Coronary artery (tissue), 2 donors: ENCODE measurements around the gene NAA20.

Experiments
- DNase-seq: peaks from one replicate; pipeline ENCODE4 v3.0.0-alpha.2; 2017; ENCODE audit warnings: low spot score
- H3K27ac ChIP-seq, 2 donors: fragments of 200-600 bp; sonication (generic); one replicate each; pipeline ENCODE4 v1.5.1; 2016 to 2019
- H3K4me3 ChIP-seq: fragments of 200-600 bp; sonication (generic); 2 replicates; pipeline ENCODE4 v1.5.1; 2016; ENCODE audit warnings: mild to moderate bottlenecking, moderate library complexity
- CTCF ChIP-seq: fragments of 200-600 bp; sonication (generic); IDR thresholded peaks from one replicate; pipeline ENCODE4 v1.5.1; 2019; ENCODE audit warnings: antibody characterized with exemption

NAA20 gene

GRCh38 chr20:20005342-20005741 is 11.8 kb upstream of the NAA20 start:
- Histone ChIP-seq H3K27ac (peak overlapping the region in 1 of 2 donors; percentile 4), H3K4me3 (no peak overlapping the region)
- DNase-seq = no peak
- TF ChIP-seq CTCF = no peak

- no peak overlapping the region for H3K4me3 ChIP-seq
- no peak overlapping the region for H3K27ac ChIP-seq
- DNase-seq = no peak
- TF ChIP-seq CTCF = no peak
These were observed 7.3 kb upstream of the NAA20 start for GRCh38 chr20:20009784-20010253.

GRCh38 chr20:20010639-20011500 is 6.3 kb upstream of the NAA20 start:
- Histone ChIP-seq H3K4me3 (peak overlapping the region; percentile 39), H3K27ac (peak overlapping the region; percentile 64 to 68)
- no peak for DNase-seq
- TF ChIP-seq CTCF = no peak

DNA sequence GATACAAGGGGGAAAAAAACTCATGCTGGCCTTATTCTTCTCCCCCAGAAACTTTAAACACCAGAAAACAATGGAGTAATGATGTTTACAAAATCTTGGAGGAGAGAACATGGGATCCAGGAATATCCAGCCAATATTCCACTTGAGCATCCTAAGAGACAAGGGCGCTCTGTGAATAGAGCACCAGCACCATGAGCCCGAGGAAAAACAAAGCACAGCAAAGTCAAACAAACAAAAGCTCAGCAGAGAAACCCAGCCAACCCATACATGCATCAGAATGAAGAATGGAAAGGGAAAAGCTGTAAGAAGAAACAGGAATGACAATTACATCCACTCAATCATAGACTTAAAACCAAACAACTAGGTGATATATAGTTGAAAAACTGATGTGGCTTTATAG is 4.6 kb upstream of the NAA20 start:
- Histone ChIP-seq H3K27ac (no peak overlapping the region), H3K4me3 (no peak overlapping the region)
- DNase-seq = no peak

DNA sequence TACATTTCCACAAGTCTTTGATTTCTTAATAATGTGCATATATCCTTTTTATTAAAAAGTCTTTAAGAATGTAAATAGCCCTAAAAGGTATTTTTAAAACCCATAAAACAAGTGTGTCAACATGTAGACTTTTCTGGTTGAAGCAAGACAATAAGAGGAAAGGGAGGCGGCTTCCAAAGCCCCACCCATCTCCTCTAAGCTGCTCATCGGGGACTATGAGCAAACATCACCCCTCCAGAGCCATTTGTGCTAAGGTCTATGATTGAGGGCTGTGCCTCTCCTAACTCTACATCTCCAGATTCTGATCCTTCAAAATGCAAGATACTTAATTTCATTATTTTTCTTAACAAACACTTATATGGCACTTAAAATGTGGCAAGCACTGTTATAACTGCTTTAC is 2.5 kb upstream of the NAA20 start:
- Histone ChIP-seq H3K4me3 (no peak overlapping the region), H3K27ac (no peak overlapping the region)
- no peak for TF ChIP-seq CTCF
- no peak for DNase-seq

More for the DNA sequence above, 4.6 kb upstream of the NAA20 start:
- TF ChIP-seq CTCF = no peak

DNA sequence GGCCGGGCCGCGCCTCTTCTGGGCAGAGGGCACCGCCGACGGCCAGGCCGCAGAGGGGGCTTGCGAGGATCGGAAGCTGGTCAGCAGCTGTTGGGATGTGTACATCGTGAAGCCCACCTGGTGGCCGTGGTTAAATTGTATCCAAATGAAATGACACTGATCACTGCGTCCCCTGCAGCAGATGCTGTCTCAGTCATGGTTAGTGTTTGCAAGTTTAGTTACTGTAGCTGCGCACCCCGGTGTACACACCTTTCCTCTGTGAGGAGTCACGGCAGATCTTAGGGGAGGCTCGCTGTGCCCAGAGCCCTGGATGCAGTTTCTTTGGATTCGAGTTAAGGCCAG is 653 bp downstream of the NAA20 start:
- TF ChIP-seq CTCF = no peak
- no peak for DNase-seq
- Histone ChIP-seq H3K4me3 (peak overlapping the region; percentile 80), H3K27ac (peak overlapping the region; percentile 39 to 64)

- no peak for DNase-seq
- no peak for TF ChIP-seq CTCF
- Histone ChIP-seq H3K4me3 (peak overlapping the region; percentile 80), H3K27ac (no peak overlapping the region)
These were observed 1.2 kb downstream of the NAA20 start for GRCh38 chr20:20018366-20018765.
